Neural cell (in vitro differentiated cells): ENCODE measurements around the gene CARMIL1.

Experiments
- CTCF ChIP-seq: fragments of 450-650 bp; IDR thresholded peaks from 2 replicates; pipeline ENCODE4 v1.5.1; 2014; ENCODE audit warnings: antibody characterized with exemption, mild to moderate bottlenecking, moderate library complexity; ENCODE audit not compliant: poor library complexity, severe bottlenecking
- POLR2AphosphoS5 ChIP-seq: IDR thresholded peaks from 2 replicates; pipeline ENCODE4 v1.6.1; 2012
- REST ChIP-seq: IDR thresholded peaks from 2 replicates; pipeline ENCODE4 v1.6.1; 2012; ENCODE audit warnings: borderline replicate concordance

DNA sequence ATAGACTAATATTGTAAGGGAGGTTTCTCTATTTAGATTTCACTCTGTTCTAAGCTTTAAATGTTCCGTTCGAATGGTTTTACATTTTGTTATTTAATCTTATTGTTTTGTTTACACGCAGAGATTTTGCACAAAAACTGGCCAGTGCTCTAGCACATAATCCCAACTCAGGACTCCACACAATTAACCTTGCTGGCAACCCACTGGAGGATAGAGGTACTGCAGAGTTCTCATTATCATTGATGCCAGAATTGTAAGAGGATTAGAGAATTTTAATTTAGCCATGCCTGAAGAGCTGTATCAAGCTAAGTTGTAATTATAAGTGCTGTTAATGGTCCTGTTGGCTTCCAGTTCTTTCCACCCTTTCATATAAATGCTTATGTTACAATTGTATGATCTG, 193.1 kb downstream of the CARMIL1 start:
- TF ChIP-seq CTCF = no peak
- TF ChIP-seq POLR2AphosphoS5 = no peak
- no peak for TF ChIP-seq REST
